ENCODE measurements around the gene HIGD2A. TPM values are rescaled to one million over a fixed set of nuclear protein-coding genes. Genes with fewer than 3 reads are reported as not detected.

The HIGD2A gene
- total and polyA plus RNA-seq, 2 experiments from 2014 or later, result 67.7 to 194 TPM

DNA sequence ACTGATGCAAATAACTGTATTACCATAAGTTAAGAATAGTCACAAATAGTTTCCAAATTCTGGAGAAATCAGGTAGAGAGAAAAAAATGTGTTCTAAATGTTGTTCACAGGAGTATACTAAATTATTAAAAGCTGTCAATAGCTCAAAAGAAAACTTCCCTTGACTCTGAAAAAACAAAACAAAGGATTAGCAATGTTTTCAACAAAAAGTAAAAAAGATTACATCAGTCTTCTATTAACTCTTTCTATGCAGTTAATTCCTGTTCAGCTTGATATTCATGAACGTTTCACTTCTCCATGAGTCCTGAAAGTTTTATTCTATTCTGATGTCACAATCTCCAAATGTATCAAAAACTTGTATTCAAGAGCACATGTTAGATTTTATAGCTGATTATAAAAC, 37.2 kb downstream of the HIGD2A start:
- H3K27ac ChIP-seq (ENCODE audit: low read depth), result no peak overlapping the region
- no peaks in the 10 kb centered on the region for H3K79me2 ChIP-seq (replicated peaks; ENCODE audit: insufficient read depth)
- Mint-ChIP-seq H3K4me1 (no peaks in the 10 kb centered on the region), H3K27ac (no peak overlapping the region), H3K9me3 (peaks cover 38% of the 10 kb centered on the region), H3K27me3 (ENCODE audit: insufficient read depth, low read depth, poor library complexity) (peaks cover 1% of the 10 kb centered on the region), H3K4me3 (no peak overlapping the region), H3K36me3 (ENCODE audit: low read depth) (peaks cover 17% of the 10 kb centered on the region; the same call in 2 of the 3 replicates)
- no peaks in the 10 kb centered on the region for H3K4me1 ChIP-seq (ENCODE audit: insufficient read depth)
- no peak overlapping the region for H2AFZ ChIP-seq
- TF ChIP-seq EZH2 (IDR thresholded peaks at IDR 0.05; ENCODE audit: low read depth, unreplicated experiment) (no peak), STAT1 (IDR thresholded peaks at IDR 0.05; ENCODE audit: unreplicated experiment) (no peak), JUNB (IDR thresholded peaks at IDR 0.05; ENCODE audit: unreplicated experiment) (no peak), NANOG (IDR thresholded peaks at IDR 0.05; ENCODE audit: borderline replicate concordance) (no peak), EZH2phosphoT487 (IDR thresholded peaks at IDR 0.05; ENCODE audit: unreplicated experiment) (no peak)
- TF ChIP-seq, protein P1, sequence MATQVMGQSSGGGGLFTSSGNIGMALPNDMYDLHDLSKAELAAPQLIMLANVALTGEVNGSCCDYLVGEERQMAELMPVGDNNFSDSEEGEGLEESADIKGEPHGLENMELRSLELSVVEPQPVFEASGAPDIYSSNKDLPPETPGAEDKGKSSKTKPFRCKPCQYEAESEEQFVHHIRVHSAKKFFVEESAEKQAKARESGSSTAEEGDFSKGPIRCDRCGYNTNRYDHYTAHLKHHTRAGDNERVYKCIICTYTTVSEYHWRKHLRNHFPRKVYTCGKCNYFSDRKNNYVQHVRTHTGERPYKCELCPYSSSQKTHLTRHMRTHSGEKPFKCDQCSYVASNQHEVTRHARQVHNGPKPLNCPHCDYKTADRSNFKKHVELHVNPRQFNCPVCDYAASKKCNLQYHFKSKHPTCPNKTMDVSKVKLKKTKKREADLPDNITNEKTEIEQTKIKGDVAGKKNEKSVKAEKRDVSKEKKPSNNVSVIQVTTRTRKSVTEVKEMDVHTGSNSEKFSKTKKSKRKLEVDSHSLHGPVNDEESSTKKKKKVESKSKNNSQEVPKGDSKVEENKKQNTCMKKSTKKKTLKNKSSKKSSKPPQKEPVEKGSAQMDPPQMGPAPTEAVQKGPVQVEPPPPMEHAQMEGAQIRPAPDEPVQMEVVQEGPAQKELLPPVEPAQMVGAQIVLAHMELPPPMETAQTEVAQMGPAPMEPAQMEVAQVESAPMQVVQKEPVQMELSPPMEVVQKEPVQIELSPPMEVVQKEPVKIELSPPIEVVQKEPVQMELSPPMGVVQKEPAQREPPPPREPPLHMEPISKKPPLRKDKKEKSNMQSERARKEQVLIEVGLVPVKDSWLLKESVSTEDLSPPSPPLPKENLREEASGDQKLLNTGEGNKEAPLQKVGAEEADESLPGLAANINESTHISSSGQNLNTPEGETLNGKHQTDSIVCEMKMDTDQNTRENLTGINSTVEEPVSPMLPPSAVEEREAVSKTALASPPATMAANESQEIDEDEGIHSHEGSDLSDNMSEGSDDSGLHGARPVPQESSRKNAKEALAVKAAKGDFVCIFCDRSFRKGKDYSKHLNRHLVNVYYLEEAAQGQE (IDR thresholded peaks at IDR 0.05; ENCODE audit: unreplicated experiment), result no peak
- TF ChIP-seq, protein P2, sequence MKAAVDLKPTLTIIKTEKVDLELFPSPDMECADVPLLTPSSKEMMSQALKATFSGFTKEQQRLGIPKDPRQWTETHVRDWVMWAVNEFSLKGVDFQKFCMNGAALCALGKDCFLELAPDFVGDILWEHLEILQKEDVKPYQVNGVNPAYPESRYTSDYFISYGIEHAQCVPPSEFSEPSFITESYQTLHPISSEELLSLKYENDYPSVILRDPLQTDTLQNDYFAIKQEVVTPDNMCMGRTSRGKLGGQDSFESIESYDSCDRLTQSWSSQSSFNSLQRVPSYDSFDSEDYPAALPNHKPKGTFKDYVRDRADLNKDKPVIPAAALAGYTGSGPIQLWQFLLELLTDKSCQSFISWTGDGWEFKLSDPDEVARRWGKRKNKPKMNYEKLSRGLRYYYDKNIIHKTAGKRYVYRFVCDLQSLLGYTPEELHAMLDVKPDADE (IDR thresholded peaks at IDR 0.05), result no peak
- TF ChIP-seq, protein P3, sequence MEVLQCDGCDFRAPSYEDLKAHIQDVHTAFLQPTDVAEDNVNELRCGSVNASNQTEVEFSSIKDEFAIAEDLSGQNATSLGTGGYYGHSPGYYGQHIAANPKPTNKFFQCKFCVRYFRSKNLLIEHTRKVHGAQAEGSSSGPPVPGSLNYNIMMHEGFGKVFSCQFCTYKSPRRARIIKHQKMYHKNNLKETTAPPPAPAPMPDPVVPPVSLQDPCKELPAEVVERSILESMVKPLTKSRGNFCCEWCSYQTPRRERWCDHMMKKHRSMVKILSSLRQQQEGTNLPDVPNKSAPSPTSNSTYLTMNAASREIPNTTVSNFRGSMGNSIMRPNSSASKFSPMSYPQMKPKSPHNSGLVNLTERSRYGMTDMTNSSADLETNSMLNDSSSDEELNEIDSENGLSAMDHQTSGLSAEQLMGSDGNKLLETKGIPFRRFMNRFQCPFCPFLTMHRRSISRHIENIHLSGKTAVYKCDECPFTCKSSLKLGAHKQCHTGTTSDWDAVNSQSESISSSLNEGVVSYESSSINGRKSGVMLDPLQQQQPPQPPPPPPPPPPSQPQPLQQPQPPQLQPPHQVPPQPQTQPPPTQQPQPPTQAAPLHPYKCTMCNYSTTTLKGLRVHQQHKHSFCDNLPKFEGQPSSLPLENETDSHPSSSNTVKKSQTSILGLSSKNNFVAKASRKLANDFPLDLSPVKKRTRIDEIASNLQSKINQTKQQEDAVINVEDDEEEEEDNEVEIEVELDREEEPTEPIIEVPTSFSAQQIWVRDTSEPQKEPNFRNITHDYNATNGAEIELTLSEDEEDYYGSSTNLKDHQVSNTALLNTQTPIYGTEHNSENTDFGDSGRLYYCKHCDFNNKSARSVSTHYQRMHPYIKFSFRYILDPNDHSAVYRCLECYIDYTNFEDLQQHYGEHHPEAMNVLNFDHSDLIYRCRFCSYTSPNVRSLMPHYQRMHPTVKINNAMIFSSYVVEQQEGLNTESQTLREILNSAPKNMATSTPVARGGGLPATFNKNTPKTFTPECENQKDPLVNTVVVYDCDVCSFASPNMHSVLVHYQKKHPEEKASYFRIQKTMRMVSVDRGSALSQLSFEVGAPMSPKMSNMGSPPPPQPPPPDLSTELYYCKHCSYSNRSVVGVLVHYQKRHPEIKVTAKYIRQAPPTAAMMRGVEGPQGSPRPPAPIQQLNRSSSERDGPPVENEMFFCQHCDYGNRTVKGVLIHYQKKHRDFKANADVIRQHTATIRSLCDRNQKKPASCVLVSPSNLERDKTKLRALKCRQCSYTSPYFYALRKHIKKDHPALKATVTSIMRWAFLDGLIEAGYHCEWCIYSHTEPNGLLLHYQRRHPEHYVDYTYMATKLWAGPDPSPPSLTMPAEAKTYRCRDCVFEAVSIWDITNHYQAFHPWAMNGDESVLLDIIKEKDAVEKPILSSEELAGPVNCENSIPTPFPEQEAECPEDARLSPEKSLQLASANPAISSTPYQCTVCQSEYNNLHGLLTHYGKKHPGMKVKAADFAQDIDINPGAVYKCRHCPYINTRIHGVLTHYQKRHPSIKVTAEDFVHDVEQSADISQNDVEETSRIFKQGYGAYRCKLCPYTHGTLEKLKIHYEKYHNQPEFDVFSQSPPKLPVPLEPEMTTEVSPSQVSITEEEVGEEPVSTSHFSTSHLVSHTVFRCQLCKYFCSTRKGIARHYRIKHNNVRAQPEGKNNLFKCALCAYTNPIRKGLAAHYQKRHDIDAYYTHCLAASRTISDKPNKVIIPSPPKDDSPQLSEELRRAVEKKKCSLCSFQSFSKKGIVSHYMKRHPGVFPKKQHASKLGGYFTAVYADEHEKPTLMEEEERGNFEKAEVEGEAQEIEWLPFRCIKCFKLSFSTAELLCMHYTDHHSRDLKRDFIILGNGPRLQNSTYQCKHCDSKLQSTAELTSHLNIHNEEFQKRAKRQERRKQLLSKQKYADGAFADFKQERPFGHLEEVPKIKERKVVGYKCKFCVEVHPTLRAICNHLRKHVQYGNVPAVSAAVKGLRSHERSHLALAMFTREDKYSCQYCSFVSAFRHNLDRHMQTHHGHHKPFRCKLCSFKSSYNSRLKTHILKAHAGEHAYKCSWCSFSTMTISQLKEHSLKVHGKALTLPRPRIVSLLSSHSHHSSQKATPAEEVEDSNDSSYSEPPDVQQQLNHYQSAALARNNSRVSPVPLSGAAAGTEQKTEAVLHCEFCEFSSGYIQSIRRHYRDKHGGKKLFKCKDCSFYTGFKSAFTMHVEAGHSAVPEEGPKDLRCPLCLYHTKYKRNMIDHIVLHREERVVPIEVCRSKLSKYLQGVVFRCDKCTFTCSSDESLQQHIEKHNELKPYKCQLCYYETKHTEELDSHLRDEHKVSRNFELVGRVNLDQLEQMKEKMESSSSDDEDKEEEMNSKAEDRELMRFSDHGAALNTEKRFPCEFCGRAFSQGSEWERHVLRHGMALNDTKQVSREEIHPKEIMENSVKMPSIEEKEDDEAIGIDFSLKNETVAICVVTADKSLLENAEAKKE (CRISPR knock-in tag; IDR thresholded peaks at IDR 0.05), result no peak
- TF ChIP-seq, protein P4, sequence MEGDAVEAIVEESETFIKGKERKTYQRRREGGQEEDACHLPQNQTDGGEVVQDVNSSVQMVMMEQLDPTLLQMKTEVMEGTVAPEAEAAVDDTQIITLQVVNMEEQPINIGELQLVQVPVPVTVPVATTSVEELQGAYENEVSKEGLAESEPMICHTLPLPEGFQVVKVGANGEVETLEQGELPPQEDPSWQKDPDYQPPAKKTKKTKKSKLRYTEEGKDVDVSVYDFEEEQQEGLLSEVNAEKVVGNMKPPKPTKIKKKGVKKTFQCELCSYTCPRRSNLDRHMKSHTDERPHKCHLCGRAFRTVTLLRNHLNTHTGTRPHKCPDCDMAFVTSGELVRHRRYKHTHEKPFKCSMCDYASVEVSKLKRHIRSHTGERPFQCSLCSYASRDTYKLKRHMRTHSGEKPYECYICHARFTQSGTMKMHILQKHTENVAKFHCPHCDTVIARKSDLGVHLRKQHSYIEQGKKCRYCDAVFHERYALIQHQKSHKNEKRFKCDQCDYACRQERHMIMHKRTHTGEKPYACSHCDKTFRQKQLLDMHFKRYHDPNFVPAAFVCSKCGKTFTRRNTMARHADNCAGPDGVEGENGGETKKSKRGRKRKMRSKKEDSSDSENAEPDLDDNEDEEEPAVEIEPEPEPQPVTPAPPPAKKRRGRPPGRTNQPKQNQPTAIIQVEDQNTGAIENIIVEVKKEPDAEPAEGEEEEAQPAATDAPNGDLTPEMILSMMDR (conservative IDR thresholded peaks at IDR 0.05; ENCODE audit: low read depth in 2 of 2), result no peak
- no peak for DNase-seq (ENCODE audit: low spot score)
- no peak overlapping the region for H3K4me3 ChIP-seq
- H3K36me3 ChIP-seq (ENCODE audit: insufficient read depth), result 0 out of 2 replicates have a peak, but pooled peaks cover under 1% of the 10 kb centered on the region
- H4K20me1 ChIP-seq (replicated peaks; ENCODE audit: insufficient read depth), result no peaks in the 10 kb centered on the region
- 0 out of 2 replicates have a peak, but pooled peaks cover 3% of the 10 kb centered on the region for H3K9me2 ChIP-seq (ENCODE audit: insufficient read depth)
- H3F3A ChIP-seq (replicated peaks; ENCODE audit: low read depth), result no peaks in the 10 kb centered on the region
- H3K27me3 ChIP-seq (ENCODE audit: insufficient read depth), result no peaks in the 10 kb centered on the region
- no peak for ATAC-seq
- H3K4me2 ChIP-seq, result no peak overlapping the region

All from GM23338 (cell line).